Islet precursor cell (in vitro differentiated cells): Measurements from ENCODE around the gene RBFOX1.

Source experiments
- DNase-seq: peaks from one replicate; pipeline ENCODE4 v3.0.0-alpha.2; 2018

Gene RBFOX1

DNA sequence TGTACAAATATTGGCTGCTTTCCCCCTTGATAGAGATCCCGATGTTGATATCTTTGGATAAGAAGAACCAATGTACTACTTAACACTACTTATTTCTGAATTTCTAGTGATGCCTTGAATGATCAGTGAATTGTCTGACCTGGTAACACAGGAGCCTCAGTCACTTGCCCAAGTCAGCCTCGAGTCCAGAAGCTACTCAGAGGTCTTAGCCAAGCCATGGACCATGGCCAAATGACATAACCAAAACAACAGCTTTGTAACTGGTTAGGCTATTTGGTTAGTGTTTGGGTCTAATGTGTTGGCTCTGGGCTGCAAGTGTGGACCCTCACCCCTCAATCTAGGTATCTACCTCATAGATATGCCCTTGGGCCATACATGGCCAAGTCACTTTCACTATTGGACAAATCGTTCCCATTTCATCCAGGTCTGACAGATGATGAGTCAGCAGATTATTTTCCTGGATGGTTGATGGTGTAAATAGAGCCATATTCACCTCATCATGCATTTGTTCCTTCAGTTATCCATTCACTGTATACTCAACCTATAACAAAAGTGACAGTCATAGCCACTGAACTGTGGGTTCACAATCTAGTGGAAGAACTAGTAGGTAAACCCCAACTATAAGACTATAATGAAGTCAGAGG, 3.5 kb downstream of the RBFOX1 start:
- DNase-seq: no peak

DNA sequence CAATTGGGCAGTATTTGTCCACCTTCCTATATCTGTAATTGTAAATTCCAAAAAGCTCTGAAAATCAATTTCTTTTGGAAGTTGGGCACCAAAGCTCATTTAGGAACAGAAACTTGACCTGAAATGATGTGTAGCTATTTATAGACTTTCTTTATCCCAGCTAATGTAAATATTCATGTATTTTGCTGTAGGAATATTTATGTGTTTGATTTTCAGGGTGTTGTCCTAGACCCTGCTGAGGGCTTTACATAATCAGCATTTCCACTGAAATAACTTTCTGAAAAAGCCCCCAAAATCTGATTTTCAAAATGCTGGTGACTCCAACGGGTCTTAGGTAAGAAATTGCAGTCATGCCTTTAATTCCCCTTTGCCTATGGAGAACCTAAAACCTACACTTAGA, 4.1 kb downstream of the RBFOX1 start:
- DNase-seq: no peak

DNA sequence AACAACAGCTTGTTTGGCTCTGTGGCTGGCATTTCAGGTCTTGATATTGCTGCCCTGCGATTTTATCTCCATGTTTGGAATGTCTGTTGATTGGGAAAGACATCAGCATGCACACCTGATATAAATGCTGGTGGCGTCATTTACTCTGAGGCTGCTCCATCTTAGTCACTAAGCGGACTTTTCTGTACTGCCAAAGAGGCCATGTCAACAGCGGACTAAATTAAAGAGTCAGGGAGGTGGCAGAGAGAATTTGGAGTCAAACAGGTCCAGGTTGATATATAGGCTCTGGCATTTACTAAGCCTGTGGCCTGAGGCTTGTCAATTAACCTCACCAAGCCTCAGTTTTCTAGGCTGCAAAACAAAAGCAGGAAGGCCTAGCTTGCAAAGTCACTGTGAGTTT, 6.2 kb downstream of the RBFOX1 start:
- DNase-seq: peak; percentile 71

DNA sequence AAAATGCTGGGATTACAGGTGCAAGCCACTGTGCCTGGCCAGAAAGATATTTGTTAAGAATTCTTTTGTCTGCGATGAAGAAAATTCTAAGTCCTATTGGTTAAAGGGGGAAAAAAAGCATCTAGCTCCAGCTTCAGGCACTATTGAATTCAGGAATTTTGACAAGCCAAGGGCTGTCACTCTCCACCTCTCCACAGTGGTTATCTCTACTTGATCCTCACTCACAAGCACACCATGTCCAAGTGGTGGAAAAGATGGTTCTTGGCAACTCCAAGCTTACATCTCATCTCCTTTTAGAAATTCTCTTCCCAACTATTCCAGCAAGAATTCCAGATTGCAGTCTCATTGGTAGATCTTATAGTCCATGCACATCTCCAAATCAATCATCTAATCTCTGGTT, 7.1 kb downstream of the RBFOX1 start:
- no peak for DNase-seq

DNA sequence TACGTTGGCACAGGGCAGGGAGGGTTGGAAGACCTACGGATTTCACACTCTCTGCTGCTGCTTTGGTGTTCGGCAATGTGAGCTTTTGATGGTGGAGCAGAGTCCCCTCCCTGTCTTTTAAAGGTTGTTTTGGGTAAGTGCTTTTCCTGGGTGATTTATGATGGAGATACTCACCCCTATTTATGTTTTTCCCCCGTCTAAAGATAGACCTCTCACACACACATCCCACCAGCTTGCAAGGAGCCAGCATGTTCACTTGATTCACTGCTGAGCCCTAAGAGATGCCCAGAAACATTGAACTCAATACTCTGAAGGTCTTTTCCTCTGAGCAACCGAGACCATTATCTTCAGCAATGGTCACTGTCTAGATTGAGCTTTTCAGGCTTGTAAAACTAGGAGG, 8.3 kb downstream of the RBFOX1 start:
- no peak for DNase-seq

DNA sequence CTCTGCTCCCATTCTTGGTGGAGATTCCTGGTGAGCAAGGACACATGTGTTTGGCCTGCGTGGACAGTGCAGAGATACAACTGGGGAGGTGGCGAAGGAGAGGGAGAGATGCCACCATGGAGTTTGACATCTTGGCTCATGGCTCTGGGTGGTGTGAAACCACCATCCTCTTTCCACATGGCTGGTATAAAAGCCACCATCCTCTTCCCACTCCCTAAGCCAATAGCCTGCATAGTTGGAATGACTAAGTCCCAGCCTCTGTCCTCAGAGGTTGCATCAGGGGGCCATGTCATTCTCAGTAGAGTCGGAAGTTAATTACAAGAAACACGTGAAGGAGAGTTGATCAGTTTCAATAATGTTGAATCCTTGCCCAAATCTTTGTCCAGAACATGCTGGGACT, 10.0 kb downstream of the RBFOX1 start:
- no peak for DNase-seq

DNA sequence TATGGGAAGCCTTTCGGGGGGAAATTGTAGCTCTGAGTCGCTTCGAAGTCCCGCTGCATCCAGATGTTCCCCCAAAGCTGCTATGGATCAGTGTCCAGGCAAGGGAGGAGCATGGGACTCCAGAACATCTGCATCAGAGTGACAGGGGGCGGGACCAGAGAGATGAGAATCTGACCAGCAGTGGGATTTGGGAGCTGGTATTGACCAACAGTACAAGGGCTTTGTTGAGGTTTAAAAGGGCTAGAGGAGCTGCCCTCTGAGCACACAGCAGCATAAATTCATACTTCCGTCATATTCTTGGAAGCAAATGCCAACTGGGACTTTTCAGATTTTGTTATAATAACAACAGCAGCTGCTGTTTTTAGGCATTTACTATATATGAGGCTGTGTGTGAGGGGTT, 10.6 kb downstream of the RBFOX1 start:
- no peak for DNase-seq

DNA sequence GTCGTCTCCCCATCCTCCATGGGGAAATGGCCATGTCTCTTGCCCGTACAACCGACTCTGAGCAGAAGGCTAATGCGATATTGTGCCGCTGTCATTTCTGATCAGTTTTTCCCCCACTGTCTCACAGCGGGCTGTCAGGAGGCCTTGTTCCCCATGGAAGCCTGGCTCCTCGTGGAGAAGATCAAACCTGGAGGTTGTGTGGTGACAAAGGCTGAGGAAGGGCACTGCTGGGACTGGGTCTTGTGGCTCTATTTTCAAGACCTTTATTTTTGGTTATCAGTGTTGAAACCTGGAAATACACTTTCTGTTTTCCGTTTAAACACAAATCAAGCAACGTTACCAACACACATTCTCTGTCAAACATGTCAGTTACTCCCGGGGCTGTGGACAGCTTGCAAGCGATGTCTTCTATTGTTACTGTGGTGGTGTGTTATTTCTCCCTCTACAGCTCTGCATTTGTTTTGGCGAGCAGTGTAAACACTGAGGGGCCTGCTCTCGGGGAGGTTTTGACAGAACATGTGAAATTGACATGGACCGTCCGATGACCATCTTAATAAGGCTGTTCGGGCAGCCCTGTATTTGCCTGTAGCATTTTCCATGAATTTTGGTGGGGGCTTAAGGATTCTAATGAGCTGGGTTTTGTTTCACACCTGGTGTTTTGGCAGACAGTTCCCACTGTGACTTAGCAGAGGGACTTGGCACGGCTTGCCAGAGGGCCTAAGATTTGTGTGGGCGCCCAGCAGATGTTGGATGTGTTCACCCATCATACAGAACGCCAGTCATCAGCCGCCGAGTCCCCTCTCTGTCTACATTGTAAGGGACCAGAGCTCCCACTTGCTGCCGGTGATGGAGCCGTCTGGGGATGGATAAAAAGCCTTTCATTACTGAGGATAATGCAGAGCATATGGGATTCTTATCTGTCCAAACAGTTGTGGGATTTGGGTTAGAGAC, 12.5 kb downstream of the RBFOX1 start:
- no peak for DNase-seq

DNA sequence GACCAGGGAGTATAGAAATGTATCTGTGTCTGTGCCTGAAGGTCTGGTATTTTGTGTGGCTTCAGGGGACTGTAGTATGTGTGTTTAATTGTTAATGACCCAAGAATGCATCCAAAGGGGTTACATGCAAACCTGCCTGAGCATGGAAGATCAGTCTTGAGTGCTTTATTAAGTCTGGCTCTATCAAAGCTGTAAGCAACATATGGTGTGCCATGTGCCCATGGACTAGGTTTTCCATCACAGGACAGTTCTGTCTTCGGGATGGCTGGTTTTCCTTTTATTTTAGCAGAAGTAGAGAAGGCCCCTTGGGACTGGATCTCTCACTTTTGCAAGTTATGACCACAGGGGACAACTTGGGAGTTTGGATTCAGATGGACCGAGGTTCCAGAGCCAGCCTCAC, 18.2 kb downstream of the RBFOX1 start:
- no peak for DNase-seq

DNA sequence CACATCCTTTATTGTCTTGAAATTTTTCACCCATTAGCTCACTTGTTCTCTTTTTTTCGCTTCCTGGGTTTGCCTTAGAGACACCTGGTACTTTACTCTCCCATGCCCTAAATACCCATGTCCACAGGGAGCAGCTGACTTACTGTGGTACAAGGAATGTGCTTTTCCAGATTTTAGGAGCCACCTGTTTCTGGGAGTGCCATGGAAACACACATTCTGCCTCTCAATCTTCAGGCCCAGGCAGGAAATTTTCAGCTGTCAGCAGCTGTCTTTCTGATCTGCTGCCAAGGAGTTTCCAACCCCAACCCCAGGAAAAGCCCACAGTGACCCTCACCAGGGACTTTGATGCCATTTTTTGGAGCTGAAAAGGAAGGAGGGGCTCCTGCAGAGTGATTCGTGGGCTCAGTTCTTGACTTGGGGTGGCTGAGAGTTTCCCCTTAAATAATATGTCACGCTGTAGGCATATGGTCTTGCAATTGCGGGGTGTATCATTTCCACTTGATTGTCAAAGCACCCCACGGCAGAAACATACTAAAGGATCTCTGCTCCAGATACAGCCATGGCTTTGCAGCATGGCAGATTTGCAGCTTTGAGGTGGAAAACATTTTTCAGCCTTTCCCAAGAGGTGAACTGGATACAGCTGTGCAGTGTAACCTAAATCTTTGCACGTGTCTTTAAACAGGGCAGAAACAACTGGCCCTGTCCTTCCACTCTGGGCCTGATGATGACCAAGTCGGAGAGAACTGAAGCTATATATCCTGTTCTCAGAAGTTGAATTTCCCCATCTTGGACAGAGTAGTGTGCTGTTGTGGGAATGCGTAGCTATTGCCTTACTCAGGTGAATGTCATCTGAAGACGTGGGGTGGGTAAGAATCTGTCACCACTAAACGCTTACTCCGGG, 19.2 kb downstream of the RBFOX1 start:
- DNase-seq: no peak

DNA sequence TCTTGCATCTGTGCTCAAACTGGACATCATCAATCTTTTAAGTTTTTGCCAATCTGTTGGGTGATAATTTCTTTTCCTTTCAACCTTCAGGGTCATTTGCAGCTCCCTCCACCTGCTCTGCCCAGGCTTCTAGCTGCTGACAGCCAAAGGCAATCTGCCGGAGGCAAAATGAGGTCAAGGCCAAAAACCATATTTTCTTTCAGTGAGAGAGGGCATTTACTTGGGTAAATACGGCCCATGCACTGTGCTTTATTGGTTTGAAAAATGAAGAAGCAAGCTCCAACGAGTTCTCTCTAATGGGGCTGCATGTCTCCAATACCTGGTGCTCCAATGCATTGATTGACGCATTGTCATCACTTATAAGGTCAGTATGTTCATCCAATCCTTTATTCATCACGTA, 23.1 kb downstream of the RBFOX1 start:
- DNase-seq: no peak

DNA sequence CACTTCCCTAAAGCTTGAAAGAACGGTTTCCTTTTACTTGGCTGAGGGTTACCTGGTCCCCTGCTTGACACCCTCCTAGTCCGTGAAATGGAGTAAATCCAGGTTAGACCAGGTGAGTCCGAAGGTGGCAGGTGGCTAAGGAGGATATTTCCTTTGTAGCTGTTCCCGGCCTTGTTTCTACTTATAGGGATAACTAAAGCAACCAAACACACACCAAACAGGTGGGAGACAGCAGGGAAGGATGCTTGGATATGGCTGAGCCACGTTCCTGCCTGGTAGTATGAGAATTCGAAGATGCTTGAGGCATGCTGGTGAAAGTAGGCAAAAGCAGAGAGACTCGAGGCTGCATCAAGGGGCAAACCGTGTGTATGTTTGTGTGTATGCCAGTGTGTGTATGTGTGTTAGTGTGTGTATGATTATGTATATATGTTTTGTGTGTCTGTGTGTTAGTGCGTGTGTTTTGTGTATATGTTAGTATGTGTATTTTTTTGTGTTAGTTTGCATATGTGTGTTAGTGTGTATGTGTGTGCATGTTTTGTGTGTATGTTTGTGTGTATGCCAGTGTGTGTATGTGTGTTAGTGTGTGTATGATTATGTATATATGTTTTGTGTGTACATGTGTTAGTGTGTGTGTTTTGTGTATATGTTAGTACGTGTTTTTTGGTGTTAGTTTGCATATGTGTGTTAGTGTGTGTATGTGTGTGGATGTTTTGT, 28.9 kb downstream of the RBFOX1 start:
- DNase-seq: no peak

DNA sequence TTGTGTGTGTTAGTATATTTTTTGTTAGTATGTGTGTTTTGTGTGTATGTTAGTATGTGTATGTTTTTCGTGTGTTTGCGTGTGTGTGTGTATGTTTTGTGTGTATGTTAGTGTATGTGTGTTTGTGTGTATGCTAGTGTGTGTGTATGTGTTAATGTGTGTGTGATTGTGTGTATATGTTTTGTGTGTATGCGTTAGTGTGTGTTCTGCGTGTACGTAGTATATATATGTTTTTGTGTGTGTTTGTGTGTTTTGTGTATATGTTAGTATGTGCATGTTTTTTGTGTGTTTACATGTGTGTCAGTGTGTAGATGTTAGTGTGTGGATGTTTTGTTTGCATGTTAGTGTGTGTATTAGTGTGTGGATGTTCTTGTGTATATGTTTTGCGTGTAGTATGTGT, 29.6 kb downstream of the RBFOX1 start:
- DNase-seq: no peak

DNA sequence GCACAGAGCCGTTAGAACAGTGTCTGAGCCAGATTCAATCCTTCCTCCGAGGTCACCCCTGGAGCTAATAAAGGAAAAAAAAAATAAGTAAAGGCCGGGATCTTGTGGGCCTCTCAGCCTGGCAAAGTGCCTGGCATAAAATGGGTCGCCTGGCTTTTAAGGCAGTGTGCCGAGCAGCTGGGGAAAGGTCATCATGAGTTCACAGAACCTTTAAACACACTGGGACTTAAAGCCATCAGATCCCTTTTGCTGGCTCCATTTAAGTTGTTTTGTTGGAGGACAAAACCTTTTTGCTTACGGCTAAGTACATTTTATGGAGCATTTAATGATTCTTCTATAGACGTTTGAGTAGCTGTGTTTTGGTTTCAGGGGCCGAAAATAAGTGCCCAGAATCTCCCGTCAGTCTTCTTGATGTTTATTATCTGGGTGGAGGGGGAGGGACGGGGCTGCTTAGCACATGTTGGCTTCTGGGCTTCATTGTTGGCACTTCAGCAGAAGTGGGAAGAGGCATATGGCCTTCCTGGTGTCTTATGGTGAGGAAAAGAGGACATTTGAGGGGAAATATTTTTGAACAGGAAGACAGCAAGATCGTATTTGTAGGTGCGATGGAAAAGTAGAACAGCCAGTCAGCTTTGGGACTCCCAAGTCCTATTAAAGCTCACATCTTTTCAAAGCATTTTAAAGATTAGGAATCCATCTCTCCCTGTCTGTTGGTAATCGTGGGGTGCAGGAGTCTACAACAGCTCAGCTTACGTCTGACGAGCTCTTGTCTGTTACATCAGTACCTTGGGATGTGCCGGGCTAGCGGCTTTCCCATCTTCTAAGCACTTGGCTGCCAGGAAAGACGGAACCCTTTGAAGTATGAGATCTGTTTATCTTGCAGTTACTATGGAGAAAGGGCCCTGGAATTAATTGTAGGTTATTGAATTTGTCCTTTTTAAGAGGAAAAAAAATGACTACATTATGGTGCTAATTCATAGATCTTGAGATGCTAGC, 31.1 kb downstream of the RBFOX1 start:
- no peak for DNase-seq

DNA sequence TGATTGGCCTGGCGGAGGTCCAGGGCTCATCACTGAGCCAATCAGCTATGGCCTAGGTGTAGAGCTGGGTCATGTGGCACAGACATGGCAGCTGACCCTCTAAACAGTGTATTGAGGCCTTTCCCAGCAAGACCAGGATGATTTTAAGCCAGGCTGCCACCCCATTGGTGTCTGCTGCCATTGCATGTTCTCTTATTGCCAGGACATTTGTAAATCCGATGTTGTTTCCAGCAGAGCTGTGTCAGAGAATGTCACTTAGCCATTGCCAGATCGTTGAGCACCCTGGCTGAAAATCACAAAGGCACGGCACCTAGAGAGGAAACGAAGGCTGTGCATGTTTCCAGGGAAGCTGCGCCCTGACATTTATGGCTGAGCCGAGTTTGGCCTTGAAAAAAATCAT, 33.4 kb downstream of the RBFOX1 start:
- no peak for DNase-seq

DNA sequence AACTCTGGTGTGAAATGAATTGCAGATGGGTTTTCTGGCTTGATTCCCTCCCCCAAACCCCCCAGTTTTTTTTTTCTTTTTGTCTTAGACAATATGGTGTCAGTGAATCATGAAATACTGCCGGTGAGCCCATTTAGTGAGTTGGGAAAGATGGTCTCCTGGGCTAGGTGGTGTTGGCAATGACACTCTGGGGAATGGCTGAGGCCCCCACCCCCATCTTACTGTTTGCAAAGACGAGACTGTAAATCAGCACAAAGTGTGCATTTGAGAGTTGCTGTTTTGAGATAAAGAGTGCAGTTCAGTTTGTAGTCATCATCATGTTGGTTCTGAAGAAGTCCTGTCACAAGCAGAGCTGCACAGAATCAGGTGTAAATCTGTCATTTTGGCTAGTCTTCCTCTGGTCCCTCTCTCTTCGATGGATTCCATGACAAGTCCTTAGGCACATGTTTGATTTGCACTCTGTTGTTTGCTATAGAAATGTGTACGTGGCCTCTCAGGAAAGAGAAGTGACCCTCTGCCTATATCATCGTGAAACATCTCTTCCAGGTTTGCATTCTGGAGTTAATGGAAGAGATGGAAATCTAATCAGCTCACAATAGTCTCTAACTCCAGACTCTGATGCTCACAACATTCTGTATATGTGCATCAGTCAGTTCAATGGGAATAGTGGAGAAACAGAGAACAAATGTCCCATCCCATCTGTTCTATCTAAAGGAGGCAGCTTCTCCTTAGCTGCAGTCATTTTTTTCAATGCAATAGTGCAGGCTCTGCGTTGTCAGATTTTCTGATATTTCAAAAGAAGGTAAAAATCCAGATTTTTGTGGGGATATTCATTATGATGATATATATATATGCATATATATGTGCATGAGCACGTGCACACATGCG, 34.6 kb downstream of the RBFOX1 start:
- DNase-seq: no peak

DNA sequence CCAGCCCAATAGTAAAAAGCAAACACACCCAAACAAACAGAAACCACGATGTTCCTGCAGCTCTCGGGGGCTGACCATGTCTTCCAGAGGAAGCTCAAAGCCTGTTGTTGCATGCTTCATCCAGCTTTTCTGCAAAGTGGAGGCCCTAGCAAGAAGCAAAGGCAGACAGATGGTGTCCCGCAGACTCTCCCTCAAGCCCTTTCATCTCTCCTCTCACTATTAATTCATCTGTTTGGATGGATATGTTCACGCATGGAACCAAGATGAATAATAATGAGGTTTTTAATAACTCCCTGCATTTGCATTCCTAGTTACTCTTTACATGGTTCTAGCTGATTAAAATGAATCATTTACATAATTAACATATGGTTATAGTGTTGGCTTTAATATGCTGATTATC, 36.6 kb downstream of the RBFOX1 start:
- DNase-seq: no peak

DNA sequence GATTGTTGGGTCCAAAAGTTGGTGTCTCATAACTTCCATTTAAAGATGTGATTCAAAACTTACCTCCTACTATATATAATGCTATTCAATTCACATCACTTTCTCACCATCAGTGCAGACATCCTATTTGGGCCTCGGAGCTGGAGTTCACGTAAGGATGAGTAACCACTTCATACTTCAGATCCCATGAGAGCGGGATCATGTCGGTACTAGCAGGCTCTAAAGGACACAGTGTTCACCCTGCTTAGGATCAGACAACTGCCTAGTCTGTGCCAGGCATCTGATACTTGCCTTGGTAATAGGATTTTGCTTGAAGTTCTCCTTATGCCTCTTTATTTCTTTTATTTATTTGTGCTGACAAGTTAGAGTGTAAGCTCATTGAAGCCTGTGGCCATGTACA, 39.5 kb downstream of the RBFOX1 start:
- no peak for DNase-seq

DNA sequence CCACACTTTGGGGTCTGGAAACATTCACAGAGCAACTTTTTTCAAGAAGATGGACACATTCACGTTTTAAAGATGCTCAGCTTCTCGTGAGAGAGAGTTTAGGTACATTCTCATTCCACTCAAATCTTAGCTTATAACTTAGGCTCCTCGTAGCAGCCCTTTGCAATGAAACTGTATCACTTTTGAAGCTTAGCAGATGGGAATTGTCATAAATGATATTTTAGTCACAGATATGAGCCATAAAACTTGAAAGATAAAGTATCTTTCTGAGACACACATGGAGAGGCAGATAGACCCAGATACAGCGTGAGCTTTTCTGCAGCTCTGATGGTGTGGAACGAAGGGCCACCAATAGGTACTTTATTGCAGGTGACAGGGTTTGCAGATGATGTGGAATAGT, 41.1 kb downstream of the RBFOX1 start:
- no peak for DNase-seq

DNA sequence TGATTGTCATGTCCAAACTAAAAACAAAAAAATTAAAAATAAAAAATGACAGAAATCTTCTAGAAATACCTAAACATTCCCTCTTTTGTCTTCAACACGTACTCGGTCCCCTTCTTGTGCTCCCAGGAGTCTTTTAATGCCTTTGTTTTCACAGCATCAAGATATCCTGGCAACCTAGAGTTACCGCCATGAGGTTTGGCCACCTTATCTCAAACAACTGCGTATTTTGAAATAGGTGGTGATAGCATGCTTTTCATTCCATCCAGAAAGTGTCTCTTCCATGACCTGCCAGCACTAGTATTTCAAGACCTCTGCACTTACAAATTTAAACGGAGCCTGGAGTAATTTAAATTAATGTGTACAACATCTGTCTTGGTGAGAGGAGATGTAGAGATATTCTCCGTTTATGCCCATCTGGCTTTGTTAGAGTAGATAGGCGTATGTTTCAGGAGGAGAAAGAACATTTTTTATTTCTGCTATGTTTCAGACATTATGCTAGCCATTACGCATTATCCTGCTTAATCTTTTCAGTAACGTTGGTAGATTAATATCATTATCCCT, 42.0 kb downstream of the RBFOX1 start:
- DNase-seq: no peak
